Measurements from ENCODE around the gene HECTD4.

GRCh38 chr12:112130441-112130998 is 251.7 kb downstream of the HECTD4 start:
- TF ChIP-seq, protein P1, sequence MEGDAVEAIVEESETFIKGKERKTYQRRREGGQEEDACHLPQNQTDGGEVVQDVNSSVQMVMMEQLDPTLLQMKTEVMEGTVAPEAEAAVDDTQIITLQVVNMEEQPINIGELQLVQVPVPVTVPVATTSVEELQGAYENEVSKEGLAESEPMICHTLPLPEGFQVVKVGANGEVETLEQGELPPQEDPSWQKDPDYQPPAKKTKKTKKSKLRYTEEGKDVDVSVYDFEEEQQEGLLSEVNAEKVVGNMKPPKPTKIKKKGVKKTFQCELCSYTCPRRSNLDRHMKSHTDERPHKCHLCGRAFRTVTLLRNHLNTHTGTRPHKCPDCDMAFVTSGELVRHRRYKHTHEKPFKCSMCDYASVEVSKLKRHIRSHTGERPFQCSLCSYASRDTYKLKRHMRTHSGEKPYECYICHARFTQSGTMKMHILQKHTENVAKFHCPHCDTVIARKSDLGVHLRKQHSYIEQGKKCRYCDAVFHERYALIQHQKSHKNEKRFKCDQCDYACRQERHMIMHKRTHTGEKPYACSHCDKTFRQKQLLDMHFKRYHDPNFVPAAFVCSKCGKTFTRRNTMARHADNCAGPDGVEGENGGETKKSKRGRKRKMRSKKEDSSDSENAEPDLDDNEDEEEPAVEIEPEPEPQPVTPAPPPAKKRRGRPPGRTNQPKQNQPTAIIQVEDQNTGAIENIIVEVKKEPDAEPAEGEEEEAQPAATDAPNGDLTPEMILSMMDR (conservative IDR thresholded peaks at IDR 0.05) = no peak
- no peak for TF ChIP-seq EZH2 (IDR thresholded peaks at IDR 0.05; ENCODE audit: low read depth)

Data from PC-9 (cell line).